ENCODE results near the gene TOR1B.

The TOR1B gene

DNA sequence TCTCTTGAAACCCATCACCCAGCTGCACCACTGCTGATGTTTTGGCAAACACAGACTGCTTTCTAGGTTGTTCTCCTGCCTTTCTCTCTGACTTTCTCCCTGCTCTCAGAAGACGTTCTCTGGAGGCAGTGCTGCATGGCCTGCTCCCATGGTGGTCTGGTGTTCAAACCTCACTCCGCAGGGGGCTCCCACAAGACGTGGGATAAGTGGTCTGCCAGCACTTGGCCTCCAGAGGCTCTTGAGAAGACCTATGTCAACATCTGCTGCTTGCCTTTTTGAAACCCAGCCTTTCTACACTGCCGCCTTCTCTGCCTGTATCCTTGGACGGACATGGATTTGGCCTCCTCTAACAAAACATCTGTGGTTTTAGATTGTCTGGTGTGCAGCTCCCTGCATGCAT lies 48.8 kb downstream of the TOR1B start:
- TF ChIP-seq, protein P1, sequence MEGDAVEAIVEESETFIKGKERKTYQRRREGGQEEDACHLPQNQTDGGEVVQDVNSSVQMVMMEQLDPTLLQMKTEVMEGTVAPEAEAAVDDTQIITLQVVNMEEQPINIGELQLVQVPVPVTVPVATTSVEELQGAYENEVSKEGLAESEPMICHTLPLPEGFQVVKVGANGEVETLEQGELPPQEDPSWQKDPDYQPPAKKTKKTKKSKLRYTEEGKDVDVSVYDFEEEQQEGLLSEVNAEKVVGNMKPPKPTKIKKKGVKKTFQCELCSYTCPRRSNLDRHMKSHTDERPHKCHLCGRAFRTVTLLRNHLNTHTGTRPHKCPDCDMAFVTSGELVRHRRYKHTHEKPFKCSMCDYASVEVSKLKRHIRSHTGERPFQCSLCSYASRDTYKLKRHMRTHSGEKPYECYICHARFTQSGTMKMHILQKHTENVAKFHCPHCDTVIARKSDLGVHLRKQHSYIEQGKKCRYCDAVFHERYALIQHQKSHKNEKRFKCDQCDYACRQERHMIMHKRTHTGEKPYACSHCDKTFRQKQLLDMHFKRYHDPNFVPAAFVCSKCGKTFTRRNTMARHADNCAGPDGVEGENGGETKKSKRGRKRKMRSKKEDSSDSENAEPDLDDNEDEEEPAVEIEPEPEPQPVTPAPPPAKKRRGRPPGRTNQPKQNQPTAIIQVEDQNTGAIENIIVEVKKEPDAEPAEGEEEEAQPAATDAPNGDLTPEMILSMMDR (conservative IDR thresholded peaks at IDR 0.05; ENCODE audit: low read depth, low read length), result no peak
- Histone ChIP-seq H3K27me3 (ENCODE audit: insufficient read depth, low read depth) (no peaks in the 10 kb centered on the region), H3K27ac (no peak overlapping the region), H3K4me1 (ENCODE audit: low read depth, poor library complexity, severe bottlenecking) (peaks cover 5% of the 10 kb centered on the region), H2AFZ (ENCODE audit: low read depth) (no peak overlapping the region), H3K4me3 (IDR thresholded peaks at IDR 0.05; ENCODE audit: insufficient read depth, low read depth, low read length) (no peak overlapping the region), H3K9ac (no peak overlapping the region), H4K20me1 (ENCODE audit: insufficient read depth) (no peaks in the 10 kb centered on the region; the same call in 1 of the 2 replicates), H3K79me2 (ENCODE audit: insufficient read depth, low read depth) (no peaks in the 10 kb centered on the region), H3K36me3 (ENCODE audit: insufficient read depth) (no peaks in the 10 kb centered on the region), H3K4me2 (no peak overlapping the region)

DNA sequence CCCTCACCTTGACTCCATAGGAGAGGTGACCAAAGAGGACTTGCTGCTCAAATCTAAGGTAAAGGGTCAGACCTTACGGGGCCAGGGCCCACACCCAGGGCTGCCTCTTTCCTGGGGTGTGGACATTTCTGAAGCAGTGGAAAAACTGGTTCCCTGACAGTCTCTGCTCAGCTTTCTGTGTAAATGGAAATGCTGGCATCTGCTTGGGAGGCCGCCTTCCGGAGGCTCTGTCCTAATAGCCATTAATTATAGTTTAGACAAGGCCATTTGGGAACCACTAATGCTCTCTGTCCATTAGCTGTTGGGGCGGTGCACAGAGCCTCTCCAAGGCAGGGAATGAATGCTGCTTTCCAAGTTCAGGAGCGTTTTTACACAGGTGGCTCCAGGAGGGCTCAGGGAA lies 49.6 kb downstream of the TOR1B start:
- H4K20me1 ChIP-seq (ENCODE audit: insufficient read depth), result no peaks in the 10 kb centered on the region; the same call in 1 of the 2 replicates
- H3K27me3 ChIP-seq (ENCODE audit: insufficient read depth, low read depth), result no peaks in the 10 kb centered on the region
- H3K9ac ChIP-seq, result no peak overlapping the region
- no peak overlapping the region for H2AFZ ChIP-seq (ENCODE audit: low read depth)
- TF ChIP-seq, protein P1 (conservative IDR thresholded peaks at IDR 0.05; ENCODE audit: low read depth, low read length), result no peak
- H3K27ac ChIP-seq, result no peak overlapping the region
- no peak overlapping the region for H3K4me3 ChIP-seq (IDR thresholded peaks at IDR 0.05; ENCODE audit: insufficient read depth, low read depth, low read length)
- no peak overlapping the region for H3K4me2 ChIP-seq
- peaks cover 5% of the 10 kb centered on the region for H3K4me1 ChIP-seq (ENCODE audit: low read depth, poor library complexity, severe bottlenecking)
- no peaks in the 10 kb centered on the region for H3K36me3 ChIP-seq (ENCODE audit: insufficient read depth)
- no peaks in the 10 kb centered on the region for H3K79me2 ChIP-seq (ENCODE audit: insufficient read depth, low read depth)

DNA sequence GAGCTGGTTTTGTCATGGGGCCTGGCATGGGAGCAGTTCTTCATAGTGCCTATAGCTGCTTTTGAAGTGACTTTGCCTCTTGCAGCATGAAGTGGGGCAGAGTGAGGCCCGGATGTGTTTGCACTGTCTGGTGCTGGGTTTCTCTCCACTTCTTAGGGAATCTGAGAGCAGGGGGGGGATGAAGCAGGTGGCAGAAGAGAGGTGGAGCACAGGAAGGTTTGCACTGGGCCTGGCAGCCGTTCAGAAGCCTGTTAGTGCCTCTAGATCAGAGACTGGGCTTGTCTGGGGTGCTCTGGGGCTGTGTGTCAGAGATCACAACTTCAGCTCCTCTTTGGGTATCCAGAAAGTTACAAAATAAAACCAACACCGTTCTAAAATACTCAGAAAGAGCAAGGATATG lies 50.6 kb downstream of the TOR1B start:
- H3K4me3 ChIP-seq (IDR thresholded peaks at IDR 0.05; ENCODE audit: insufficient read depth, low read depth, low read length), result no peak overlapping the region
- no peaks in the 10 kb centered on the region for H3K27me3 ChIP-seq (ENCODE audit: insufficient read depth, low read depth)
- H3K36me3 ChIP-seq (ENCODE audit: insufficient read depth), result no peaks in the 10 kb centered on the region
- H3K79me2 ChIP-seq (ENCODE audit: insufficient read depth, low read depth), result no peaks in the 10 kb centered on the region
- no peaks in the 10 kb centered on the region; the same call in 1 of the 2 replicates for H4K20me1 ChIP-seq (ENCODE audit: insufficient read depth)
- H3K27ac ChIP-seq, result no peak overlapping the region
- H2AFZ ChIP-seq (ENCODE audit: low read depth), result no peak overlapping the region
- no peak overlapping the region for H3K9ac ChIP-seq
- TF ChIP-seq, protein P1 (conservative IDR thresholded peaks at IDR 0.05; ENCODE audit: low read depth, low read length), result no peak
- H3K4me2 ChIP-seq, result no peak overlapping the region
- H3K4me1 ChIP-seq (ENCODE audit: low read depth, poor library complexity, severe bottlenecking), result no peaks in the 10 kb centered on the region

DNA sequence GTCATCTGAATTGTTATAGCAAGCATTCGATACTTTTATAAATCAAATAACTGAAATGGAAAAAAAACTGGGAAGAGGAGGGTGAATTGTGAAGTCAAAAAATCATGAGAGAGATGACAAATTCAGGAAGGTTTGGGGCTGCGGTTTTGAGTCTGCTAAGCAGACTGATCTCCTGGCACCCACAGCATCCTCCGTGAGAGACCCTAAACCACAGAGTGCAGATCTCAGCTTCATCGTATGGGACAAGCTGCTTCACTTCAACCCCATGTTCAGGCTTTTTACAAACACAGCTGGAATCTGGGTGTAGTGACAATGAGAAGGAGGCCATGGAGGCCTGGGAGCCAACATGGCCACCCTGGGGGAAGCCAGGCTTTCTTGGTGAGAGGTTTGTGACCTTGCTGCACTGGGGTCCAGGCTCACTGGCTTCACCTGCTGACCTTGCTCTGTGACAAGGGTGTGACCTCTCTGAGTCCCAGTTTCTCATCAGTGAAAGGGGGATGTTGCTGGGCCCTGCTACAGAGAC lies 51.7 kb downstream of the TOR1B start:
- no peaks in the 10 kb centered on the region; the same call in 1 of the 2 replicates for H4K20me1 ChIP-seq (ENCODE audit: insufficient read depth)
- no peak overlapping the region for H3K4me2 ChIP-seq
- H3K27me3 ChIP-seq (ENCODE audit: insufficient read depth, low read depth), result no peaks in the 10 kb centered on the region
- TF ChIP-seq, protein P1 (conservative IDR thresholded peaks at IDR 0.05; ENCODE audit: low read depth, low read length), result no peak
- no peak overlapping the region for H3K27ac ChIP-seq
- no peak overlapping the region for H2AFZ ChIP-seq (ENCODE audit: low read depth)
- no peak overlapping the region for H3K9ac ChIP-seq
- H3K79me2 ChIP-seq (ENCODE audit: insufficient read depth, low read depth), result no peaks in the 10 kb centered on the region
- H3K4me3 ChIP-seq (IDR thresholded peaks at IDR 0.05; ENCODE audit: insufficient read depth, low read depth, low read length), result no peak overlapping the region
- H3K4me1 ChIP-seq (ENCODE audit: low read depth, poor library complexity, severe bottlenecking), result no peaks in the 10 kb centered on the region
- H3K36me3 ChIP-seq (ENCODE audit: insufficient read depth), result no peaks in the 10 kb centered on the region

All from KMS-11 (cell line).